HEK293T (cell line): ENCODE data around the gene MDFI.

Experiments used
- ARNT ChIP-seq: fragments of 450-650 bp; IDR thresholded peaks from 2 replicates; pipeline ENCODE4 v1.6.1; 2017; ENCODE audit warnings: mild to moderate bottlenecking
- BHLHE40 ChIP-seq: fragments of 450-650 bp; IDR thresholded peaks from 2 replicates; pipeline ENCODE4 v1.6.1; 2016; ENCODE audit warnings: mild to moderate bottlenecking, moderate library complexity, borderline replicate concordance
- CTBP1 ChIP-seq: fragments of 450-650 bp; IDR thresholded peaks from 2 replicates; pipeline ENCODE4 v1.6.1; 2016; ENCODE audit warnings: borderline replicate concordance
- FOXM1 ChIP-seq: fragments of 450-650 bp; IDR thresholded peaks from 2 replicates; pipeline ENCODE4 v1.6.1; 2017; ENCODE audit warnings: mild to moderate bottlenecking, borderline replicate concordance
- NFRKB ChIP-seq: fragments of 450-650 bp; IDR thresholded peaks from 2 replicates; pipeline ENCODE4 v1.6.1; 2016; ENCODE audit warnings: mild to moderate bottlenecking, moderate library complexity
- SP1 ChIP-seq: fragments of 450-650 bp; IDR thresholded peaks from 2 replicates; pipeline ENCODE4 v1.6.1; 2017
- TARDBP ChIP-seq: fragments of 450-650 bp; IDR thresholded peaks from 2 replicates; pipeline ENCODE4 v1.6.1; 2016

DNA sequence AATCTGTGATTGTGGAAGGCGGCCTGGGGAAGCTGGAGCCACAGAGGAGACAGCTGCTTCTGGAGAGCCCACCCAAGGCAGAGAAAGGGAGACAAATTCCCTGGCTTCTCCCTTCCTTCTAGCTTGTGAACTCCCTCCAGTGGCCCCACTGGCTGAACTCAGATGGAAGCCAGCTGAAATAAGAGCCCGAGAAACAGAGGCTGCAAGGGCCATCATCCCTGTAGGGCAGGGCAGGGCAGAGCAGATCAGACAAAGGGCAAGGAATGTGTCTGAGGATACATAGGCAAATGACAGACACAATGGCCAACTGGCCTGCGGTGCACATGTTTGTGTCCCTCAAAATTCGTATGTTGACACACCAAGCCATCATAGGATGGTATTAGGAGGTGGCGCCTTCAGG lies 25.3 kb downstream of the MDFI start:
- TF ChIP-seq CTBP1 (no peak), FOXM1 (no peak), NFRKB (no peak), ARNT (no peak), TARDBP (no peak), SP1 (no peak), BHLHE40 (no peak)
